VCaP (cell line): ENCODE data around the gene PEX11B.

ENCODE experiments used
- H3K27ac ChIP-seq: fragments of 450-650 bp; 2 replicates; pipeline ENCODE4 v1.5.1; 2017
- CTCF ChIP-seq: fragments of 450-650 bp; conservative IDR thresholded peaks from 2 replicates; pipeline ENCODE4 v1.5.1; 2017; ENCODE audit warnings: mild to moderate bottlenecking, moderate library complexity

Gene PEX11B

GRCh38 chr1:145961425-145962156 lies 43.1 kb upstream of the PEX11B start:
- peak overlapping the region; percentile 73; the same call in 1 of the 2 replicates for H3K27ac ChIP-seq
- TF ChIP-seq CTCF: no peak

- TF ChIP-seq CTCF: no peak
- peak overlapping the region; percentile 73; the same call in 1 of the 2 replicates for H3K27ac ChIP-seq
Measured at GRCh38 chr1:145961109-145961424, 42.5 kb upstream of the PEX11B start.

- TF ChIP-seq CTCF: peak; percentile 24; the same call in 1 of the 2 replicates
- H3K27ac ChIP-seq: peak overlapping the region; percentile 73; the same call in 1 of the 2 replicates
Measured at GRCh38 chr1:145960468-145961108, 42.1 kb upstream of the PEX11B start.

- peak overlapping the region; percentile 73; the same call in 1 of the 2 replicates for H3K27ac ChIP-seq
- TF ChIP-seq CTCF: no peak
Measured at GRCh38 chr1:145959957-145960467, 41.5 kb upstream of the PEX11B start.

GRCh38 chr1:145959333-145959732 lies 40.8 kb upstream of the PEX11B start:
- no peak for TF ChIP-seq CTCF
- no peak overlapping the region for H3K27ac ChIP-seq

- no peak overlapping the region; the same call in 1 of the 2 replicates for H3K27ac ChIP-seq
- no peak for TF ChIP-seq CTCF
Measured at GRCh38 chr1:145958734-145959133, 40.2 kb upstream of the PEX11B start.

- TF ChIP-seq CTCF: no peak
- peak within 1 kb of the TSS; percentile 80 for H3K27ac ChIP-seq
Measured at GRCh38 chr1:145957443-145958319, 39.2 kb upstream of the PEX11B start, which contains the start of gene LIX1L. Gene LIX1L (minus strand): TSS chr1:145958017. CDS start chr1:145957927, 90 bp downstream.
